WI38 (cell line): ENCODE measurements around the gene MTERF2.

Experiments used
- H3K4me3 ChIP-seq: 2 replicates; pipeline ENCODE4 v1.5.1; 2011; ENCODE audit warnings: low read depth, mild to moderate bottlenecking, control low read depth, low read length
- TF ChIP-seq, protein P1 (sequence below): IDR thresholded peaks from 2 replicates; pipeline ENCODE4 v1.5.1; 2012; ENCODE audit warnings: low read depth, mild to moderate bottlenecking, control low read depth, low read length

Gene MTERF2

DNA sequence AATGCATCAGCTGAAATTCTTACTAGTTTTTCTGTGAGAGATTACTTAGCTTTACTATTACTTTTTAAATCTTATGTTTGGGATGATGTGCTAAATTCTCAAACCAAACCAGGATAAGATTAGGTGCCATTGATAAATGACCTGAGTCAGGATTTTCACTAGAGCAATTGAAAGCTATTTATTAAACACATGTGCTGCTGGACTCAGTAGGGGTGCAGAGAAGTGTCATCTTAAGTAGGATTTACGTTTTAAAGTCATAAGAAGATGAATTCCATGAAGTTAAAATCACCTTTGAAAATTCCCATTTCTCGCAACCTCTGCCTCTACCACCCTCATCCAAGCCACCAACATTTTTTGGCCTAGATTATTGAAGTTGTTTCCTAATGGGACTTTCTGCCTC is 22.4 kb downstream of the MTERF2 start:
- TF ChIP-seq, protein P1, sequence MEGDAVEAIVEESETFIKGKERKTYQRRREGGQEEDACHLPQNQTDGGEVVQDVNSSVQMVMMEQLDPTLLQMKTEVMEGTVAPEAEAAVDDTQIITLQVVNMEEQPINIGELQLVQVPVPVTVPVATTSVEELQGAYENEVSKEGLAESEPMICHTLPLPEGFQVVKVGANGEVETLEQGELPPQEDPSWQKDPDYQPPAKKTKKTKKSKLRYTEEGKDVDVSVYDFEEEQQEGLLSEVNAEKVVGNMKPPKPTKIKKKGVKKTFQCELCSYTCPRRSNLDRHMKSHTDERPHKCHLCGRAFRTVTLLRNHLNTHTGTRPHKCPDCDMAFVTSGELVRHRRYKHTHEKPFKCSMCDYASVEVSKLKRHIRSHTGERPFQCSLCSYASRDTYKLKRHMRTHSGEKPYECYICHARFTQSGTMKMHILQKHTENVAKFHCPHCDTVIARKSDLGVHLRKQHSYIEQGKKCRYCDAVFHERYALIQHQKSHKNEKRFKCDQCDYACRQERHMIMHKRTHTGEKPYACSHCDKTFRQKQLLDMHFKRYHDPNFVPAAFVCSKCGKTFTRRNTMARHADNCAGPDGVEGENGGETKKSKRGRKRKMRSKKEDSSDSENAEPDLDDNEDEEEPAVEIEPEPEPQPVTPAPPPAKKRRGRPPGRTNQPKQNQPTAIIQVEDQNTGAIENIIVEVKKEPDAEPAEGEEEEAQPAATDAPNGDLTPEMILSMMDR = no peak
- no peak overlapping the region for H3K4me3 ChIP-seq

DNA sequence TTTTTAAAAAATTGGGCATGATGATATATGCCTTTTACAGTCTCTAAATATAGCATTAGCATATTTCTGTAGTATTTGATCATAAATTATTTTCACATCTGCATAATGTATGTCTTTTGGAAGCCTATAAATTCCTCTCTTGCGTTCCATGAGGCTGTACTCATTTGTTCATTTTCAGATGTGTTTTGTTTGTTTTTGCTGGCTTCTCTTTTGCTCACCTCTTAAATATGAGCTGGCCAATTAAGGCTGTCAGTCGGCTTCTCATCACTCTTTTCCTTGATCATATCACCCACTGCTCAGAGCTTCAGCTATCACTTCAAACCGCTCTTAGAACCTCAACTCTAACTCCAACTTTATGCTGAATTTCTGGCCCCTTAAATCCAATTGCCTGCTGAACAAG is 24.7 kb downstream of the MTERF2 start:
- H3K4me3 ChIP-seq = no peak overlapping the region
- TF ChIP-seq, protein P1 = no peak

DNA sequence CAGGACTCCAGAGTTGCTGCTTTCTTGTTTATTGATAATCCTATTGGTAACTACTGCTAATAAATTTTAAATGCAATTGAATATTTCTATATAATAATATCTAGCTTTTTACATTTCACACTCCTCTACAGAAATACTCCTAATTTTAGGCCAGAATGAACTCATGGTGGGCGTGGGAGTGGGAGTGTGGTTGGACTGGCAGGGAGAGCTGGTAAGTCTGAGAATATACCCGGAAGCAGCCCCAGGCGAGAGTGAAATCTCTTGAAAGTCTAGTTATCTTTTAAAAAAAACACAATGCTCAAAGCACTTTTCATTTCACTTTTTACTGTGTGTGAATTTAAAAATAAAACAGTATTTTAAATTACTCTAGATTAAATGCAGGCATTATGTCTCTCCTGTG is 26.5 kb downstream of the MTERF2 start:
- TF ChIP-seq, protein P1 = no peak
- no peak overlapping the region for H3K4me3 ChIP-seq

DNA sequence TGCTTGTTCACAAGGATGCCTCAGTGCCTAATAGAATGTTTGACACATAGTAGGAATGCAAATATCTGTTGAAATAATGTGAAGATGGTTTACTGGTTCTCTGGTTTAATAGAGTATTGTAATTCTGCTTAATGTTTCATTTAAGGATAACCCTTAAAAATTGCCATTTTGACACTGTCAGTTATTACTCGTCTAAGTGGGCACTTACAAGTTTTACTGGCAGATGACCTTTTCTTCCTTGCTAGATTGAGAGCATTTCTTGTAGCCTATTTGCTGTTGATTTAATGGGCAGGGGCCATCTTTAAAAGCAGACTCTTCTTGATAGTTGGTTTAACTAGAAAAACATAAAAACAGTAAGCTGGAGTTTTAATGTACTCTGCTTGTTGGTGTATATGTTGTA is 29.4 kb downstream of the MTERF2 start:
- TF ChIP-seq, protein P1 = no peak
- H3K4me3 ChIP-seq = peak overlapping the region; percentile 97

DNA sequence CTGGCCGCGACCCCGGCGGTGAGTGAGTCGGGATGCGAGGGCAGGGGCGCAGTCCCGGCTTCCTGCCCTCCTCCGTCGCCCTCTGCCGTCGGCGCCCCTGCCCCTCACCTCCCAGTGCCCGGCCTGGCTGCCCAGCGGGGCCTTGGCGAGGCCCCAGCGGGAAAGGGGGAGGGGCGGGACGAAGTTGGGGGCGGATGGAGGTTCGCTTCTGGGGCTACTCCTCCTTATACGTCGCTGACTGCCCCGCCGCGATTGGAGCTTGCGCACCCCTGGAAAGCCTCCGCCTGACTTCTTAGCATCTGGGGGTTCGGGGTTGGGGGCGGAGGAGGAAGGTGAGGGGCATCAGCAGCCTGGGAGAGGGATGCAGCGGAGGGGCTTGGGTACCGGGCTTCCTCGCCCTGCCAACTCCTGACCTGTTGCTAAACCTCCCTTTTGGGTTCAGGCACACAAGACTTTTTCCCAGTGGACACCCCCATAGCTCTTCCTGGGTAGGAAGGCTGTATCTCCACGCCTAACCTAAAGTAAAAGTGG is 30.8 kb downstream of the MTERF2 start:
- H3K4me3 ChIP-seq = peak overlapping the region; percentile 97
- TF ChIP-seq, protein P1 = no peak

DNA sequence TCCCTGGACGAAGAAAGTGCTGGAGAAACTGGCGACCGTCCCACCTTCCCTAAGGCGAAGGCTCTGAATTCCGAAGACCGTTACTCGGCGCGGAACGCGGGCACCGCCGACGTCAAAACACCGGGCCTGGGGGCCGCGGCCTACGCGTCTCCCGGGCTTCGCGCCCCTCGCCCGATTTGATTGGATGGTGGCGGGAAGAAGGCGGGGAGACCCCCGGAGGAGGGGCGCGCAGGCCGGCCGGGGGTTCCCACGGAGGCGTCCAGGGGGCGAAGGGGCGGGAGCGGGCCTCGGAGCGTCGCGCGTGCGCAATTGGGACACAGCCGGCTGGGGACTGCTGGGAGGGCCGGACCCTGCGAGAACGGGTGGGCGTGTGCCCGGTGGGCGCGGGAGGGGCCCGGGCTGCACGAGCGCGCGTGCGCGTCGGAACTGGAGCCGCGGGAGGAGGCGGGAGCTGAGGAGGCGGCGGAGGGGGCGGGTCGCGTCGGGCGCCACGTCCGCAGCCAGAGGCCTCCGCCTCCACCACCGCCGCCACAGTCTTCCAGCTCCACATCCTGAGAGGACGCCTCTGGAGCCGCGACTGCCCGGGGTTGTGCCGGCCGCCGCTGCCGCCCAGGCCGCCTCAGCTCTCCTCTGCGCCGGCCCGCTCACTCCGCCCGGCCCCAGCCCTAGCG is 31.4 kb downstream of the MTERF2 start, which contains the start of gene TMEM263:
Gene TMEM263 (plus strand): TSS at position 531 of the 671 bp plus-strand sequence. CDS start 11,210 bp downstream, outside the sequence.
- H3K4me3 ChIP-seq = peak within 1 kb of the TSS; percentile 97
- TF ChIP-seq, protein P1 = no peak
